ENCODE results near the gene MCM10.
"Not testable (repeated sequence)": the region's sequence is repeated elsewhere in the genome, so short reads cannot be mapped to it uniquely, and the experiment has no call there.

The MCM10 gene

GRCh38 chr10:13140627-13141190 lies 20.6 kb upstream of the MCM10 start:
- no peaks in the 10 kb centered on the region for H3K4me1 ChIP-seq (ENCODE audit: insufficient read depth, low read length)
- H3K27ac ChIP-seq (ENCODE audit: low read depth, low read length), result no peak overlapping the region
- H3K27me3 ChIP-seq (ENCODE audit: control insufficient read depth in 1 of 2, insufficient read depth in 2 of 2, low read length in 2 of 2), result no peaks in the 10 kb centered on the region
- H3K4me3 ChIP-seq (ENCODE audit: low read depth in 1 of 2, low read length in 2 of 2), result no peak overlapping the region
- peaks cover 43% of the 10 kb centered on the region for H3K36me3 ChIP-seq (ENCODE audit: insufficient read depth, low read length)
- no peaks in the 10 kb centered on the region for H3K9me3 ChIP-seq (ENCODE audit: low read length)
- no peak overlapping the region for H3K9ac ChIP-seq (ENCODE audit: low read length)

- peaks cover 29% of the 10 kb centered on the region for H3K36me3 ChIP-seq (ENCODE audit: insufficient read depth, low read length)
- H3K9ac ChIP-seq (ENCODE audit: low read length), result no peak overlapping the region
- H3K4me3 ChIP-seq (ENCODE audit: low read depth in 1 of 2, low read length in 2 of 2), result no peak overlapping the region
- H3K27me3 ChIP-seq (ENCODE audit: control insufficient read depth in 1 of 2, insufficient read depth in 2 of 2, low read length in 2 of 2), result no peaks in the 10 kb centered on the region
- H3K9me3 ChIP-seq (ENCODE audit: low read length), result no peaks in the 10 kb centered on the region
- H3K4me1 ChIP-seq (ENCODE audit: insufficient read depth, low read length), result no peaks in the 10 kb centered on the region
- no peak overlapping the region for H3K27ac ChIP-seq (ENCODE audit: low read depth, low read length)
These were observed 17.6 kb upstream of the MCM10 start for GRCh38 chr10:13143766-13144165.

GRCh38 chr10:13144814-13145213 lies 16.5 kb upstream of the MCM10 start:
- Histone ChIP-seq H3K4me1 (ENCODE audit: insufficient read depth, low read length) (no peaks in the 10 kb centered on the region), H3K9ac (ENCODE audit: low read length) (no peak overlapping the region), H3K4me3 (ENCODE audit: low read depth in 1 of 2, low read length in 2 of 2) (no peak overlapping the region), H3K36me3 (ENCODE audit: insufficient read depth, low read length) (peaks cover 29% of the 10 kb centered on the region), H3K27ac (ENCODE audit: low read depth, low read length) (no peak overlapping the region), H3K9me3 (ENCODE audit: low read length) (no peaks in the 10 kb centered on the region), H3K27me3 (ENCODE audit: control insufficient read depth in 1 of 2, insufficient read depth in 2 of 2, low read length in 2 of 2) (no peaks in the 10 kb centered on the region)

GRCh38 chr10:13146379-13146778 lies 15.0 kb upstream of the MCM10 start:
- H3K27ac ChIP-seq (ENCODE audit: low read depth, low read length), result no peak overlapping the region
- no peak overlapping the region for H3K4me3 ChIP-seq (ENCODE audit: low read depth in 1 of 2, low read length in 2 of 2)
- no peaks in the 10 kb centered on the region for H3K4me1 ChIP-seq (ENCODE audit: insufficient read depth, low read length)
- H3K36me3 ChIP-seq (ENCODE audit: insufficient read depth, low read length), result peaks cover 15% of the 10 kb centered on the region
- no peak overlapping the region for H3K9ac ChIP-seq (ENCODE audit: low read length)
- H3K9me3 ChIP-seq (ENCODE audit: low read length), result no peaks in the 10 kb centered on the region
- no peaks in the 10 kb centered on the region for H3K27me3 ChIP-seq (ENCODE audit: control insufficient read depth in 1 of 2, insufficient read depth in 2 of 2, low read length in 2 of 2)

- Histone ChIP-seq H3K9ac (ENCODE audit: low read length) (no peak overlapping the region), H3K36me3 (ENCODE audit: insufficient read depth, low read length) (peaks cover 12% of the 10 kb centered on the region)
These were observed 14.2 kb upstream of the MCM10 start for GRCh38 chr10:13147161-13147560.

GRCh38 chr10:13152296-13152695 lies 9.1 kb upstream of the MCM10 start:
- no peak overlapping the region for H3K27ac ChIP-seq (ENCODE audit: low read depth, low read length)
- H3K4me1 ChIP-seq (ENCODE audit: insufficient read depth, low read length), result no peaks in the 10 kb centered on the region
- no peaks in the 10 kb centered on the region for H3K9me3 ChIP-seq (ENCODE audit: low read length)
- no peaks in the 10 kb centered on the region for H3K36me3 ChIP-seq (ENCODE audit: insufficient read depth, low read length)
- H3K4me3 ChIP-seq (ENCODE audit: low read depth in 1 of 2, low read length in 2 of 2), result no peak overlapping the region
- no peak overlapping the region for H3K9ac ChIP-seq (ENCODE audit: low read length)
- no peaks in the 10 kb centered on the region for H3K27me3 ChIP-seq (ENCODE audit: control insufficient read depth in 1 of 2, insufficient read depth in 2 of 2, low read length in 2 of 2)

More at GRCh38 chr10:13147161-13147560, 14.2 kb upstream of the MCM10 start:
- H3K27me3 ChIP-seq (ENCODE audit: control insufficient read depth in 1 of 2, insufficient read depth in 2 of 2, low read length in 2 of 2), result no peaks in the 10 kb centered on the region
- no peaks in the 10 kb centered on the region for H3K9me3 ChIP-seq (ENCODE audit: low read length)
- no peaks in the 10 kb centered on the region for H3K4me1 ChIP-seq (ENCODE audit: insufficient read depth, low read length)
- H3K4me3 ChIP-seq (ENCODE audit: low read depth in 1 of 2, low read length in 2 of 2), result no peak overlapping the region
- no peak overlapping the region for H3K27ac ChIP-seq (ENCODE audit: low read depth, low read length)

- H3K4me1 ChIP-seq (ENCODE audit: insufficient read depth, low read length); H3K27ac ChIP-seq (ENCODE audit: low read depth, low read length); H3K4me3 ChIP-seq (ENCODE audit: low read depth in 1 of 2, low read length in 2 of 2); H3K27me3 ChIP-seq (ENCODE audit: control insufficient read depth in 1 of 2, insufficient read depth in 2 of 2, low read length in 2 of 2); H3K9ac ChIP-seq (ENCODE audit: low read length); H3K36me3 ChIP-seq (ENCODE audit: insufficient read depth, low read length); H3K9me3 ChIP-seq (ENCODE audit: low read length): not testable (repeated sequence)
These were observed 5.5 kb upstream of the MCM10 start for GRCh38 chr10:13155860-13156259.

- H3K9ac ChIP-seq (ENCODE audit: low read length), result no peak overlapping the region
- no peak overlapping the region for H3K4me3 ChIP-seq (ENCODE audit: low read depth in 1 of 2, low read length in 2 of 2)
- no peaks in the 10 kb centered on the region for H3K9me3 ChIP-seq (ENCODE audit: low read length)
- no peaks in the 10 kb centered on the region for H3K36me3 ChIP-seq (ENCODE audit: insufficient read depth, low read length)
- peaks cover 8% of the 10 kb centered on the region for H3K4me1 ChIP-seq (ENCODE audit: insufficient read depth, low read length)
- H3K27me3 ChIP-seq (ENCODE audit: control insufficient read depth in 1 of 2, insufficient read depth in 2 of 2, low read length in 2 of 2), result no peaks in the 10 kb centered on the region
- no peak overlapping the region for H3K27ac ChIP-seq (ENCODE audit: low read depth, low read length)
These were observed 3.0 kb upstream of the MCM10 start for GRCh38 chr10:13158401-13158800.

GRCh38 chr10:13161857-13162271 lies 506 bp downstream of the MCM10 start:
- no peaks in the 10 kb centered on the region for H3K9me3 ChIP-seq (ENCODE audit: low read length)
- H3K27me3 ChIP-seq (ENCODE audit: control insufficient read depth in 1 of 2, insufficient read depth in 2 of 2, low read length in 2 of 2), result no peaks in the 10 kb centered on the region
- peaks cover 8% of the 10 kb centered on the region for H3K4me1 ChIP-seq (ENCODE audit: insufficient read depth, low read length)
- no peak overlapping the region for H3K9ac ChIP-seq (ENCODE audit: low read length)
- H3K4me3 ChIP-seq (ENCODE audit: low read depth in 1 of 2, low read length in 2 of 2), result peak overlapping the region in 1 of 2 donors; percentile 63
- no peaks in the 10 kb centered on the region for H3K36me3 ChIP-seq (ENCODE audit: insufficient read depth, low read length)
- H3K27ac ChIP-seq (ENCODE audit: low read depth, low read length), result no peak overlapping the region

GRCh38 chr10:13163859-13164258 lies 2.5 kb downstream of the MCM10 start:
- Histone ChIP-seq H3K27ac (ENCODE audit: low read depth, low read length) (no peak overlapping the region), H3K36me3 (ENCODE audit: insufficient read depth, low read length) (no peaks in the 10 kb centered on the region), H3K4me3 (ENCODE audit: low read depth in 1 of 2, low read length in 2 of 2) (no peak overlapping the region), H3K27me3 (ENCODE audit: control insufficient read depth in 1 of 2, insufficient read depth in 2 of 2, low read length in 2 of 2) (no peaks in the 10 kb centered on the region), H3K9me3 (ENCODE audit: low read length) (no peaks in the 10 kb centered on the region), H3K9ac (ENCODE audit: low read length) (no peak overlapping the region), H3K4me1 (ENCODE audit: insufficient read depth, low read length) (peaks cover 8% of the 10 kb centered on the region)

- H3K27ac ChIP-seq (ENCODE audit: low read depth, low read length), result no peak overlapping the region
- H3K36me3 ChIP-seq (ENCODE audit: insufficient read depth, low read length), result no peaks in the 10 kb centered on the region
- no peak overlapping the region for H3K9ac ChIP-seq (ENCODE audit: low read length)
- H3K9me3 ChIP-seq (ENCODE audit: low read length), result no peaks in the 10 kb centered on the region
- H3K4me1 ChIP-seq (ENCODE audit: insufficient read depth, low read length), result peaks cover 8% of the 10 kb centered on the region
- no peak overlapping the region for H3K4me3 ChIP-seq (ENCODE audit: low read depth in 1 of 2, low read length in 2 of 2)
- H3K27me3 ChIP-seq (ENCODE audit: control insufficient read depth in 1 of 2, insufficient read depth in 2 of 2, low read length in 2 of 2), result no peaks in the 10 kb centered on the region
These were observed 3.8 kb downstream of the MCM10 start for GRCh38 chr10:13165177-13165576.

- H3K9ac ChIP-seq (ENCODE audit: low read length), result no peak overlapping the region
- H3K9me3 ChIP-seq (ENCODE audit: low read length), result no peaks in the 10 kb centered on the region
- no peaks in the 10 kb centered on the region for H3K4me1 ChIP-seq (ENCODE audit: insufficient read depth, low read length)
- H3K4me3 ChIP-seq (ENCODE audit: low read depth in 1 of 2, low read length in 2 of 2), result no peak overlapping the region
- H3K27me3 ChIP-seq (ENCODE audit: control insufficient read depth in 1 of 2, insufficient read depth in 2 of 2, low read length in 2 of 2), result no peaks in the 10 kb centered on the region
- no peak overlapping the region for H3K27ac ChIP-seq (ENCODE audit: low read depth, low read length)
- no peaks in the 10 kb centered on the region for H3K36me3 ChIP-seq (ENCODE audit: insufficient read depth, low read length)
These were observed 6.2 kb downstream of the MCM10 start for GRCh38 chr10:13167568-13167967.
